ENCODE results near the gene ALDH18A1.

DNA sequence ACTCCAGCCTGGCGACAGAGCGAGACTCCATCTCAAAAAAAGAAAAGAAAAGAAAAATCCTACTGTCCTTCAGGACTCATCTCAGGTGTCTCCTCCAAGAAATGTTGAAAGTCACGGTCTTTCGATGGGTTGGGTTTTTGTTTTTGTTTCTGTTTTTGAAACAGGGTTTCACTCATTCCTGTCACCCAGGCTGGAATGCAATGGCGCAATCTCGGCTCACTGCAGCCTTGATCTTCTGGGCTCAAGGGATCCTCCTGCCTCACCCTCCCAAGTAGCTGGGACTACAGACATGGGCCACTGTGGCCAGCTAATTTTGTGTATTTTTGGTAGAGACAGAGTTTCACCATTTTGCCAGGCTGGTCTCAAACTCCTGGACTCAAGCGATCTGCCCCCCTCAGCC is 92.2 kb downstream of the ALDH18A1 start:
- TF ChIP-seq, protein P1, sequence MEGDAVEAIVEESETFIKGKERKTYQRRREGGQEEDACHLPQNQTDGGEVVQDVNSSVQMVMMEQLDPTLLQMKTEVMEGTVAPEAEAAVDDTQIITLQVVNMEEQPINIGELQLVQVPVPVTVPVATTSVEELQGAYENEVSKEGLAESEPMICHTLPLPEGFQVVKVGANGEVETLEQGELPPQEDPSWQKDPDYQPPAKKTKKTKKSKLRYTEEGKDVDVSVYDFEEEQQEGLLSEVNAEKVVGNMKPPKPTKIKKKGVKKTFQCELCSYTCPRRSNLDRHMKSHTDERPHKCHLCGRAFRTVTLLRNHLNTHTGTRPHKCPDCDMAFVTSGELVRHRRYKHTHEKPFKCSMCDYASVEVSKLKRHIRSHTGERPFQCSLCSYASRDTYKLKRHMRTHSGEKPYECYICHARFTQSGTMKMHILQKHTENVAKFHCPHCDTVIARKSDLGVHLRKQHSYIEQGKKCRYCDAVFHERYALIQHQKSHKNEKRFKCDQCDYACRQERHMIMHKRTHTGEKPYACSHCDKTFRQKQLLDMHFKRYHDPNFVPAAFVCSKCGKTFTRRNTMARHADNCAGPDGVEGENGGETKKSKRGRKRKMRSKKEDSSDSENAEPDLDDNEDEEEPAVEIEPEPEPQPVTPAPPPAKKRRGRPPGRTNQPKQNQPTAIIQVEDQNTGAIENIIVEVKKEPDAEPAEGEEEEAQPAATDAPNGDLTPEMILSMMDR (conservative IDR thresholded peaks at IDR 0.05; ENCODE audit: low read depth, low read length): no peak
- TF ChIP-seq EZH2phosphoT487 (IDR thresholded peaks at IDR 0.05; ENCODE audit: borderline replicate concordance, low read length): no peak

All from PC-3 (cell line).